ENCODE measurements around the gene TEK.

DNA sequence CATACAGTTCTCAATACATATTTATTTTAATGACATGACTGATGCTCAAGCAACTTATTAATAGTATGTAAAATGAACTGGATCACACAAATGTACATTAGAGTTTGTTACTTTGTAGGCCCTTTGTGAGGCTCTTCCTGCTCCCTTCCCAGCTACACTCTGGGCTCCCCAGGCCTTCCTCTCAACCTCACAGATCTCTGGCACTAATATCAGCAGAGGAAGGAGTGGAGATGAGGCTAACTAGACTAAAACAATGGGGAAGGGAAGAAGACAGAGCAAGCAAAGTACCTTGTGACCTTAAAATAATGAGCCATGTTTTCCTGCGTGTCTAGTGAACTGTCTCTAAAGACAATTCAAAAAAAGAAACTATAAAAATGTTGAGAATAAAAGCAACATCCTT is 30.3 kb upstream of the TEK start:
- TF ChIP-seq, protein P1, sequence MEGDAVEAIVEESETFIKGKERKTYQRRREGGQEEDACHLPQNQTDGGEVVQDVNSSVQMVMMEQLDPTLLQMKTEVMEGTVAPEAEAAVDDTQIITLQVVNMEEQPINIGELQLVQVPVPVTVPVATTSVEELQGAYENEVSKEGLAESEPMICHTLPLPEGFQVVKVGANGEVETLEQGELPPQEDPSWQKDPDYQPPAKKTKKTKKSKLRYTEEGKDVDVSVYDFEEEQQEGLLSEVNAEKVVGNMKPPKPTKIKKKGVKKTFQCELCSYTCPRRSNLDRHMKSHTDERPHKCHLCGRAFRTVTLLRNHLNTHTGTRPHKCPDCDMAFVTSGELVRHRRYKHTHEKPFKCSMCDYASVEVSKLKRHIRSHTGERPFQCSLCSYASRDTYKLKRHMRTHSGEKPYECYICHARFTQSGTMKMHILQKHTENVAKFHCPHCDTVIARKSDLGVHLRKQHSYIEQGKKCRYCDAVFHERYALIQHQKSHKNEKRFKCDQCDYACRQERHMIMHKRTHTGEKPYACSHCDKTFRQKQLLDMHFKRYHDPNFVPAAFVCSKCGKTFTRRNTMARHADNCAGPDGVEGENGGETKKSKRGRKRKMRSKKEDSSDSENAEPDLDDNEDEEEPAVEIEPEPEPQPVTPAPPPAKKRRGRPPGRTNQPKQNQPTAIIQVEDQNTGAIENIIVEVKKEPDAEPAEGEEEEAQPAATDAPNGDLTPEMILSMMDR (IDR thresholded peaks at IDR 0.05; ENCODE audit: borderline replicate concordance, extremely low read depth, low read length, poor library complexity, severe bottlenecking) = no peak
- no peak for TF ChIP-seq EZH2 (IDR thresholded peaks at IDR 0.05; ENCODE audit: borderline replicate concordance, low read depth, low read length, severe bottlenecking)

Measured in DND-41 (cell line).